ENCODE data around the gene SLC35C1. TPM values are rescaled to one million over a fixed set of nuclear protein-coding genes. Genes with fewer than 3 reads are reported as not detected.
A peak's percentile ranks its signal among the peaks of the same experiment; 100 is the strongest.

The SLC35C1 gene
- total and polyA plus RNA-seq, 2 of the 13 experiments (the other 11 are each of a cell fraction or from before 2014, with no cell fraction given) = 2.9 to 7.0 TPM

GRCh38 chr11:45771193-45771565, 33.8 kb upstream of the SLC35C1 start (continued):
- TF ChIP-seq RBM39 (IDR thresholded peaks at IDR 0.05; ENCODE audit: low read depth, low read length, poor library complexity, severe bottlenecking) (peak; percentile 44), ZBTB26 (CRISPR knock-in tag; IDR thresholded peaks at IDR 0.05; ENCODE audit: borderline replicate concordance) (0 out of 2 replicates have a peak, but pooled peaks have one; percentile 11), ZXDC (CRISPR knock-in tag; IDR thresholded peaks at IDR 0.05) (0 out of 2 replicates have a peak, but pooled peaks have one; percentile 38), STAG1 (CRISPR knock-in tag; IDR thresholded peaks at IDR 0.05) (peak; percentile 36; the same call in 1 of the 2 replicates), HMGXB4 (CRISPR knock-in tag; IDR thresholded peaks at IDR 0.05; ENCODE audit: borderline replicate concordance in 1 of 2, low read depth in 1 of 2) (peak in 1 of 2 experiments; percentile 45; a peak in 1 of 4 replicates), E2F5 (CRISPR knock-in tag; conservative IDR thresholded peaks at IDR 0.05) (no peak), XRCC5 (optimal IDR thresholded peaks at IDR 0.05; ENCODE audit: low read length) (peak; percentile 47), ZNF737 (CRISPR knock-in tag; IDR thresholded peaks at IDR 0.05; ENCODE audit: borderline replicate concordance) (0 out of 2 replicates have a peak, but pooled peaks have one; percentile 60), SMC3 (IDR thresholded peaks at IDR 0.05; ENCODE audit: low read length) (0 out of 2 replicates have a peak, but pooled peaks have one; percentile 45), PHF21A (CRISPR knock-in tag; IDR thresholded peaks at IDR 0.05) (0 out of 2 replicates have a peak, but pooled peaks have one; percentile 45), KIAA2018 (CRISPR knock-in tag; IDR thresholded peaks at IDR 0.05; ENCODE audit: borderline replicate concordance) (no peak), ZBTB7B (CRISPR knock-in tag; IDR thresholded peaks at IDR 0.05) (peak; percentile 24; the same call in 1 of the 2 replicates), BHLHE40 (IDR thresholded peaks at IDR 0.05; ENCODE audit: low read length) (peak; percentile 70; the same call in 1 of the 2 replicates)

Measured in HepG2 (cell line).